Mesendoderm (in vitro differentiated cells): ENCODE measurements around the gene GALNT7.

Experiments used
- DNase-seq: peaks from one replicate; pipeline ENCODE4 v3.0.0; 2013
- H2AK5ac ChIP-seq: 2 replicates; pipeline ENCODE4 v1.6.1; 2013; ENCODE audit warnings: low read length, inconsistent platforms
- H2BK120ac ChIP-seq: 2 replicates; pipeline ENCODE4 v1.6.1; 2013; ENCODE audit warnings: low read depth, mild to moderate bottlenecking, low read length, moderate library complexity, mixed read lengths
- H2BK15ac ChIP-seq: replicated peaks from 2 replicates; pipeline ENCODE4 v1.6.1; 2013; ENCODE audit warnings: low read depth, mild to moderate bottlenecking, moderate library complexity
- H2BK5ac ChIP-seq: 2 replicates; pipeline ENCODE4 v1.6.1; 2013; ENCODE audit warnings: low read length, inconsistent platforms
- H3K18ac ChIP-seq: 2 replicates; pipeline ENCODE4 v1.6.1; 2013; ENCODE audit warnings: mild to moderate bottlenecking, low read length, mixed read lengths
- H3K23ac ChIP-seq: one replicate; pipeline ENCODE4 v1.6.1; 2013; ENCODE audit warnings: low read length
- H3K27ac ChIP-seq: 2 replicates; pipeline ENCODE4 v1.5.1; 2013; ENCODE audit warnings: low read depth, mild to moderate bottlenecking, inconsistent platforms, low read length, moderate library complexity
- H3K27me3 ChIP-seq: 2 replicates; pipeline ENCODE4 v1.6.1; 2013; ENCODE audit warnings: low read length, control low read depth, mild to moderate bottlenecking, inconsistent platforms; ENCODE audit not compliant: insufficient read depth, poor library complexity
- H3K36me3 ChIP-seq: 2 replicates; pipeline ENCODE4 v1.6.1; 2013; ENCODE audit warnings: low read length, inconsistent platforms; ENCODE audit not compliant: control insufficient read depth, insufficient read depth
- H3K4ac ChIP-seq: one replicate; pipeline ENCODE4 v1.6.1; 2013; ENCODE audit warnings: low read depth, mild to moderate bottlenecking, low read length, moderate library complexity
- H3K4me1 ChIP-seq: 2 replicates; pipeline ENCODE4 v1.6.1; 2013; ENCODE audit warnings: low read depth, low read length, inconsistent platforms; ENCODE audit not compliant: control insufficient read depth
- H3K4me2 ChIP-seq: 2 replicates; pipeline ENCODE4 v1.6.1; 2013; ENCODE audit warnings: low read length
- H3K4me3 ChIP-seq: 2 replicates; pipeline ENCODE4 v1.5.1; 2013; ENCODE audit warnings: mild to moderate bottlenecking, low read length
- H3K56ac ChIP-seq: one replicate; pipeline ENCODE4 v1.6.1; 2013; ENCODE audit warnings: low read length
- H3K79me1 ChIP-seq: 2 replicates; pipeline ENCODE4 v1.6.1; 2013; ENCODE audit warnings: low read length, inconsistent platforms
- H3K79me2 ChIP-seq: 2 replicates; pipeline ENCODE4 v1.6.1; 2013; ENCODE audit warnings: mild to moderate bottlenecking, low read length; ENCODE audit not compliant: control insufficient read depth, insufficient read depth
- H3K9ac ChIP-seq: 2 replicates; pipeline ENCODE4 v1.6.1; 2013; ENCODE audit warnings: low read length, inconsistent platforms
- H4K5ac ChIP-seq: one replicate; pipeline ENCODE4 v1.6.1; 2013; ENCODE audit warnings: low read length
- H4K8ac ChIP-seq: one replicate; pipeline ENCODE4 v1.6.1; 2013; ENCODE audit warnings: low read depth, mild to moderate bottlenecking, control low read depth, low read length, moderate library complexity
- WGBS: extraction: QIAGEN DNeasy Blood & Tissue Kit; methylation state at CpG from one replicate; pipeline ENCODE4 v1.1.7; 2013; ENCODE audit warnings: low lambda C conversion rate, missing lambda C conversion rate; ENCODE audit not compliant: insufficient coverage; ENCODE audit errors: extremely low coverage; 5-methylcytosine and 5-hydroxymethylcytosine counted together

Gene GALNT7

DNA sequence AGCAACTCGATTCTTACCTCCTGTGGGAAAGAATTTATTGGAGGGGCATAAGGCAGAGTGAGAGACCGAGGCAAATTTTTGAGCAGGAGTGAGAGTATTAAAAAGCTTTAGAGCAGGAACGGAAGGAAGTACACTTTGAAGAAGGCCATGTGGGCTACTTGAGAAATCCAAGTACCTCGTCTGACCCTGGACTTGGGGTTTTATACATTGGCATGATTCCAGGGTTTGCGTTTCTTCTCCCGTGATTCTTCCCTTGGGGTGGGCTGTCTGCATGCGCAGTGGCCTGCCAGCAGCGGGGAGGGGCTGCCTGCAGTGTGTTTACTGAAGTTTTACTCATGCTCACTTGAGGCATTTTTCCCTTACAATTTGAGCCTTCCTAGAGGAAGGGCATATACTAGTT is 3.4 kb downstream of the GALNT7 start:
- no peaks in the 10 kb centered on the region for H3K27me3 ChIP-seq
- no peak overlapping the region for H4K8ac ChIP-seq
- H2AK5ac ChIP-seq, result no peak overlapping the region
- peaks cover 25% of the 10 kb centered on the region for H3K4me1 ChIP-seq
- H3K56ac ChIP-seq, result no peak overlapping the region
- WGBS, result no CpG with 5 or more reads among the region's 8 CpGs
- peak overlapping the region; percentile 55 for H3K18ac ChIP-seq
- H3K36me3 ChIP-seq, result no peaks in the 10 kb centered on the region
- peaks cover 11% of the 10 kb centered on the region for H3K79me1 ChIP-seq
- no peak overlapping the region for H4K5ac ChIP-seq
- H3K4me3 ChIP-seq, result no peak overlapping the region
- H2BK5ac ChIP-seq, result no peak overlapping the region
- H3K27ac ChIP-seq, result no peak overlapping the region
- no peak overlapping the region for H3K23ac ChIP-seq
- H3K4me2 ChIP-seq, result no peak overlapping the region
- peaks cover 58% of the 10 kb centered on the region for H3K79me2 ChIP-seq
- H2BK120ac ChIP-seq, result no peak overlapping the region
- H3K4ac ChIP-seq, result no peak overlapping the region
- H2BK15ac ChIP-seq, result no peak overlapping the region
- DNase-seq, result no peak
- no peak overlapping the region for H3K9ac ChIP-seq

DNA sequence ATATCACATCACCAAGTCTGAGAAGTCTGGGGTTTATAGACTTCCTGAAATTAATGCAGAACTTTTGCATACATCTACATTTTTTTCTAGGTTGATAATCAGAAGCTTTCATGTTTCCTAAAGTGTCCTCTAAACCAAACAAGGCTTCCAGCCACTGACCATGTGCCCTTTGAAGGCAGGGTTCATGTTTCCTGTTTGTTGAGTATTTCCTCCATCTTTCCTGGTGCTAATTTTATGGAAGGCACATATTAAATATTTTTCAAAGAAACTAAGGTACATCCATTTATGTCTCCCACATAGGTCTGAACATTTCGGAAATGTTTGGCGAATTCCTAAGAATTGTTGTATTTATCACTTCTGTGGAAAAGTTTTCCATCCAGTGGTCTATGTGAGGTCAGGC is 5.6 kb downstream of the GALNT7 start:
- H4K5ac ChIP-seq, result no peak overlapping the region
- H3K36me3 ChIP-seq, result no peaks in the 10 kb centered on the region
- H3K9ac ChIP-seq, result no peak overlapping the region
- peaks cover 12% of the 10 kb centered on the region for H3K79me1 ChIP-seq
- H3K79me2 ChIP-seq, result peaks cover 71% of the 10 kb centered on the region
- H2BK5ac ChIP-seq, result no peak overlapping the region
- peaks cover 25% of the 10 kb centered on the region for H3K4me1 ChIP-seq
- no peak overlapping the region for H4K8ac ChIP-seq
- no peak overlapping the region for H3K18ac ChIP-seq
- no peak overlapping the region for H3K4me3 ChIP-seq
- H3K4me2 ChIP-seq, result no peak overlapping the region
- no peaks in the 10 kb centered on the region for H3K27me3 ChIP-seq
- no peak overlapping the region for H3K23ac ChIP-seq
- no CpG with 5 or more reads among the region's 2 CpGs for WGBS
- no peak for DNase-seq
- H3K27ac ChIP-seq, result no peak overlapping the region
- no peak overlapping the region for H2BK15ac ChIP-seq
- H2BK120ac ChIP-seq, result no peak overlapping the region
- no peak overlapping the region for H2AK5ac ChIP-seq
- no peak overlapping the region for H3K4ac ChIP-seq
- no peak overlapping the region for H3K56ac ChIP-seq

DNA sequence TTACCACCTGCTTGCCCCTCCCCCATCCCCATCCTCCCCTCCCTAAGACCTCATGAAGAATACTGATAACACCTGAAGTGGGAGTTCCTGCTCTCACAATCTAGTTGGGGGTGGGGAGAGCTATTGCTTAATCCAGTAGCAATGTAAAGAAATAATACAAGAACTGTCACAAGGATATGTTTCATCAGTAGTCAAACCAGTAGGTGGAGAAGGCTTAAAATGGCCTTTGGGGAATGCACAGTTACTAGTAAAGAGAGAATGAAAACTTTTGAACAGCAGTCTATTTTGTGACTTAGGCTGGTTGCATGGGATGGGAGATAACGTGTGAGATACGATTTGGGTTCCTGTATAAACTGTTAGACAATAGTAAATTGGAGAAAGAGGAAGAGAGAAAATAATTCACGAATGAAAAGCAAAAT is 6.0 kb downstream of the GALNT7 start:
- Histone ChIP-seq H4K8ac (no peak overlapping the region), H3K79me2 (peaks cover 74% of the 10 kb centered on the region), H3K4me3 (no peak overlapping the region), H3K36me3 (no peaks in the 10 kb centered on the region), H3K23ac (no peak overlapping the region), H3K9ac (no peak overlapping the region), H3K56ac (no peak overlapping the region), H3K27me3 (no peaks in the 10 kb centered on the region), H4K5ac (no peak overlapping the region), H2BK5ac (no peak overlapping the region), H3K4ac (no peak overlapping the region), H3K27ac (no peak overlapping the region), H3K4me1 (peaks cover 25% of the 10 kb centered on the region), H2BK15ac (no peak overlapping the region), H2BK120ac (no peak overlapping the region), H2AK5ac (no peak overlapping the region), H3K4me2 (no peak overlapping the region), H3K18ac (no peak overlapping the region), H3K79me1 (peaks cover 12% of the 10 kb centered on the region)
- peak; percentile 65 for DNase-seq
- 100% methylated on average over 2 of the region's 3 CpGs for WGBS

DNA sequence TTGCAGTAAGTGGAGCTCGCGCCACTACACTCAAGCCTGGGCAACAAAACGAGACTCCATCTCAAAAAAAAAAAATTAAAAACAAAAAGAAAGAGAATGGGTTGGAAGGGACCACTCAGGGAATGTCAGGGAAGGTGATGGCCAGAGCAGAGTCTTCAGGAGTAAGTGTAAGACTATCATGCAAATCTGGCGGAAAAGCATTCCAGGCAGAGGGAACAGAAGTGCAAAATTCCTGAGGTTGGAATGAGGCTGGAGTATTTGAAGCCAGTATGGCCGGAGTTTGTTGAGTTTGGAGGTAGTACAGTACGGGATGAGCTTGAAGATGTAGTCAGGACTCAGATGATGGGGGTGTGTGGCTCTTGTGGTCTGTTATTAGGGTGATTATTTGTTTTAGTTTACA is 7.4 kb downstream of the GALNT7 start:
- H3K79me2 ChIP-seq, result peaks cover 70% of the 10 kb centered on the region
- H3K79me1 ChIP-seq, result peaks cover 11% of the 10 kb centered on the region
- H3K27ac ChIP-seq, result no peak overlapping the region
- no peak overlapping the region for H3K56ac ChIP-seq
- no peak overlapping the region for H3K4me2 ChIP-seq
- no peak overlapping the region for H2BK120ac ChIP-seq
- H3K27me3 ChIP-seq, result no peaks in the 10 kb centered on the region
- no CpG with 5 or more reads among the region's 6 CpGs for WGBS
- no peak overlapping the region for H4K5ac ChIP-seq
- no peaks in the 10 kb centered on the region for H3K36me3 ChIP-seq
- peak; percentile 64 for DNase-seq
- H4K8ac ChIP-seq, result no peak overlapping the region
- no peak overlapping the region for H3K4ac ChIP-seq
- no peak overlapping the region for H3K23ac ChIP-seq
- H2AK5ac ChIP-seq, result no peak overlapping the region
- no peak overlapping the region for H3K4me3 ChIP-seq
- no peak overlapping the region for H2BK15ac ChIP-seq
- no peak overlapping the region for H3K9ac ChIP-seq
- H3K18ac ChIP-seq, result no peak overlapping the region
- no peak overlapping the region for H2BK5ac ChIP-seq
- peaks cover 23% of the 10 kb centered on the region for H3K4me1 ChIP-seq

DNA sequence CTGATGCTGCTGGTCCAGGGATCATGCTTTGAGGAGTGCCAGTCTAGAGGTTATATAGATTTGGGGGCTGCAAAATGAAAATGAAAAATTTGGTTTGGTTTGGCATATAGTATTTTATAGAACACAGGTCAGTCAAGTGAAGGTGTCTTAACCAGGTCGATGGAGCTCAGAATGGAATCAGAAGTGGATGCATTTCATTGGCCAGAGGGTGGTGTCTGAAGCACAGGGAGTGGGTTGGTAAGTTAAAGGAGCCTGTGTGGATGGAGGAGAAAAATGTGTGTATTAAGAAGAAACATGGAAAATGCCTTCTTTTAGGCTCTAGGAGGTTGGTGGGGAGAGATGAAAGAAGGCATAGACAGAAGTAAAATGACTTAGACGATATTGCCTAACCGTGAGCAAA is 8.6 kb downstream of the GALNT7 start:
- DNase-seq, result peak; percentile 41
- Histone ChIP-seq H3K27me3 (no peaks in the 10 kb centered on the region), H3K36me3 (no peaks in the 10 kb centered on the region), H3K4me2 (no peak overlapping the region), H3K18ac (no peak overlapping the region), H4K8ac (no peak overlapping the region), H3K9ac (no peak overlapping the region), H3K4me3 (no peak overlapping the region), H2BK15ac (no peak overlapping the region), H3K27ac (no peak overlapping the region), H3K56ac (no peak overlapping the region), H2BK5ac (no peak overlapping the region), H2AK5ac (no peak overlapping the region), H3K4ac (no peak overlapping the region), H4K5ac (no peak overlapping the region), H3K4me1 (peaks cover 21% of the 10 kb centered on the region), H3K23ac (no peak overlapping the region), H3K79me1 (peaks cover 9% of the 10 kb centered on the region), H2BK120ac (no peak overlapping the region), H3K79me2 (peaks cover 60% of the 10 kb centered on the region)
- WGBS, result no CpG with 5 or more reads among the region's 3 CpGs

DNA sequence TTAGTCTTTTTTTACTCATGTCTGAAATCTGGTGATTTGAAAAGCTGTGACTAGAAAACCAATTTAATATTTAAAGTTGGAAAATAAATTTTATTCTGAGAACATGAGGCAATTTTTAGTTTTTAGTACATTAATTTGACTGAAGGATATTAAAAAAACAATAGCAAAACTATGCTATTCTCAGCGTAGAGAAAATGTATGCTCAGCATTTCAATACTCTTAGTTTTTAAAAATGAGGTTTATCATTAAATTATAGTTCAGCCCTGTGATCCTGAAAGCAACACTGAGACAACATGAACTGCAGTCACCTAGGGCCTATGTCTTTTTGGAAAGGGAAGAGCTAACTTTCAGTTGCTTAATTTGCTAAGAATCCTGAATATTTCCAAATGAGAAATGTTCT is 9.5 kb downstream of the GALNT7 start:
- Histone ChIP-seq H3K4me3 (no peak overlapping the region), H3K23ac (no peak overlapping the region), H2BK120ac (no peak overlapping the region), H3K56ac (no peak overlapping the region), H2BK5ac (no peak overlapping the region), H3K27me3 (no peaks in the 10 kb centered on the region), H3K4ac (no peak overlapping the region), H3K4me2 (no peak overlapping the region), H3K4me1 (peaks cover 14% of the 10 kb centered on the region), H4K5ac (no peak overlapping the region), H3K27ac (no peak overlapping the region), H3K79me1 (peaks cover 5% of the 10 kb centered on the region), H4K8ac (no peak overlapping the region), H3K79me2 (peaks cover 55% of the 10 kb centered on the region), H2AK5ac (no peak overlapping the region), H3K9ac (no peak overlapping the region), H3K18ac (no peak overlapping the region), H2BK15ac (no peak overlapping the region), H3K36me3 (no peaks in the 10 kb centered on the region)
- no peak for DNase-seq
- no CpG with 5 or more reads among the region's 1 CpG for WGBS
